Activated CD4-positive, alpha-beta T cell treated with anti-CD3 and anti-CD28 coated beads, Interleukin-2, amount 50 U/mL, for 24 hours (primary cell): ENCODE measurements around the gene MITF.

Experiments
- DNase-seq, 2 donors: peaks; one replicate each; pipeline ENCODE4 v3.0.0-alpha.2; 2020; ENCODE audit warnings: low read depth in 1 of 2, low spot score in 1 of 2

Gene MITF

DNA sequence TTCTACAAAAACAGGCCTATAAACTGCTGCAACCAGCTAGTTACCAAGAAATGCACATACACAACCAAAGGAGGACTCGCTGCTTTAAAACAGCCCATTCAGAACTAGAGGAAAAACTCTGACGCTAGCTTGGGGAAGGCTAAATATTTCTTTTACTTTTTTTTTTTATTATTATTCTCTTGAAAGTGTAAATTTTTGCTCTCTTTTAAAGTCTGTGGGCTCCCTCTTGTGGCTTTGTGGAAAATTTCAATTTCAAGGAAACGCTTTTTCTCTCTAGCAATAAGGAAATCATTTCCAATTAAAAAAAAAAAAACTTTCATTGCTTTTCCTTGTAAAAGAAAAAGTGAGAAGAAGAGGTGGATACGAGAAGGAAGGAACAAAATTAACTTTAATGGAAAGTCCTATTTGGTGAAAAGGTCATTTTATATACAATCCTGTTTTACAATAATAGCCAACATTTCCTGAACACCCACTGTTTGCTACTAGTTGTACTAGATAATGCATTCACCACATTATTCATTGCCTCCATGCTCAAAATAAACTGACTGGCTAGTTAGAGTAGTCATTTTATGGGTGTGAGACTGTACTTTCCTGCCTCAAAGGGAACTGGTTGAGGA lies 209.1 kb downstream of the MITF start:
- no peak for DNase-seq

DNA sequence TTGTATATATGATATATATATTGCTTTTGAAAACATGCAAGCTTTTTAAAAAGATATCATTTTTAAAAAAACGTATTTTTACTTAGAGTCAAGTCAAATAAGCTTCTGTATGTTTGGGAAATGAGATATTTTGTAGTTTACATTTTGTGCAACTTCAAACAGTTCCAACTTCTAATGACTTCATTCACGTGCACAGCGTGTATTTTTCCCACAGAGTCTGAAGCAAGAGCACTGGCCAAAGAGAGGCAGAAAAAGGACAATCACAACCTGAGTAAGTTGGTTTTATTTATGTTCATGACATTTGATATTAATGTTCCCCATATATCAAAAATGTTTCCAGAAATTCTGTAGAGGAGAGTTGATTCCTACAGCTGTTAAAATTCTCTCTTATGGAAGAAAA lies 212.4 kb downstream of the MITF start:
- DNase-seq: no peak

DNA sequence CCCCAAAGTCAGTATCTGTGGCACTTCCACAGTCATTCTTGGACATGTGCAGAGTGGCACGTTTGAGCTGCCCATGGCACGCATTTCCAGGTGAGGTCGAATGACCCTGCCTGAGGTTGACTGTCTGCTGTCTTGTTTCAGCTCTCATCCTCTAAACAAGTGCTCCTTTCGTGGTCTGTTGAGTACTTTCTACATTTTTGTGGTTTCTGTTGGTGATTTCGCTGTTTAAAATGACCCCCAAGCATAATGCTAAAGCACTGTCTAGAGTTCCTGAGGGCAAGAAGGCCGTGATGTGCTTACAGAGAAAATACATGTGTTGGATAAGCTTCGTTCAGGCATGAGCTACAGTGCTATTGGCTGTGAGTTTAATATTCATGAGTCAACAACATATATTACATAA lies 220.3 kb downstream of the MITF start:
- DNase-seq: no peak

DNA sequence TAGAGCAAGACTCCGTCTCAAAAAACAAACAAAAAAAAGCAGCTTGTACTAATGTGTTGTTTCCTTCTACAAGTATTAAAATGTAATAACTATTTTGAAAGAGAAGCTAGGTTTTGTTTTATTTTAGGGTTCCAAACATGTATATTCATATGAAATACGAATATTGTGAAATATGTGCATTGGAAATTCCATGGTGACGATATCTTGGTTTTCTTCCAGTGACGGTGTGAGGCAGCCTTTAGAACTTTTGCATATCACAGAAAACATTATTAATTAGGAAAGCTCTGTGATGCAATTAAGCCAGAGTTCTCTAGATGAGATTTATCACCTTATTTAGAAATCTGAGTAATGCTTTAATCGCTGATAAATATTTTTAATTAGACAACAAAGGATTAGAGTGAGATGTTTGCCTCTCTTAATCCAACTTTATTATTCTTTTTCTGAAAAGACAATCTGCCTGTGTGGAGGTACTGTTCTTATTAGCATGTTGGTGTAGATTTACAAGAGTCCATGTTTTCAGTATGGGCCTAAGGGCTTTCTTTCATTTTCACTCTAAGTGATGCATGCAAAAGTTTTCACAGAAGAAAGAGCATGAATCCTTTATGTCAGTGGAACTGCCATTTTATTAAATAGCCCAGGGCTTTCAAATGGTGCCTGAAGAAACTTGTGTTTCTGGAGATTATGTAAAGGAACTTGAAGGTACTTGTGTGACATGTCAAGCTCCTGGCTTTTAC lies 222.6 kb downstream of the MITF start:
- DNase-seq: no peak

DNA sequence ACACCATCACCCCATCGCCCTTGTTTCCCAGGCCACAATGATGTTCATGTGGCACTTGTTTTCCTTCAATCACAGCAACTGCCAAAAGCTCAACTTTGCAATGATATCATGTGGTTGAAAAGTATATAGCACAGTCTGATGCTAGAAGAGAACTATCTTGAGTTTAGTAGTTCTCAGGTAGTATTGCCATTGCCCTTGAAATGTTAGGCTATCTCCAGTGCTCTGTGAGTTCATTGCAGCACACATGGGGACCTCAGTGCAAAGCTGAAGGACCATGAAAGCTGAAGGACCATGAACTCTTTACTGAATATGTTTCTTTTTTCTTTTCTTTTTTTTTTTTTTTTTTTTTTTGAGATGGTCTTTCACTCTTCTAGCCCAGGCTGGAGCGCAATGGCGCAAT lies 224.4 kb downstream of the MITF start:
- no peak for DNase-seq

DNA sequence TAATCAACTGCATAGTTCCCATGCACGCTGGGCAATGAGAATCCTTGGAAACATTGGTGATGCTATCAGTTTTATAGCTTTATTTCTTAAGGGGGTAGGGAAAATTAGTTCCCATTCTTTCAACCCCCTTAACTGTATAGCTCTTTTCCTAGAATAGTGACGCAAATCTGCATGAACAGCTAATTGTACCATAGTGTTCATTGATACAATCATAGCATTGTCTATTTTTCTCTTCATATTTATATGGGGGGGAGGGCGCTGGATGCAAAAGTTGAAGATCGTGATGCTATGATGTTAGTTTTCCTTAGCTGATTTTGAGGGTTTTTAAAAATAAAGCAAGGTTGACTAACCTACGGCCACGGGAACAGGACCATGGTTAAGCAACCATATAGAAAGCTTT lies 227.9 kb downstream of the MITF start:
- no peak for DNase-seq

DNA sequence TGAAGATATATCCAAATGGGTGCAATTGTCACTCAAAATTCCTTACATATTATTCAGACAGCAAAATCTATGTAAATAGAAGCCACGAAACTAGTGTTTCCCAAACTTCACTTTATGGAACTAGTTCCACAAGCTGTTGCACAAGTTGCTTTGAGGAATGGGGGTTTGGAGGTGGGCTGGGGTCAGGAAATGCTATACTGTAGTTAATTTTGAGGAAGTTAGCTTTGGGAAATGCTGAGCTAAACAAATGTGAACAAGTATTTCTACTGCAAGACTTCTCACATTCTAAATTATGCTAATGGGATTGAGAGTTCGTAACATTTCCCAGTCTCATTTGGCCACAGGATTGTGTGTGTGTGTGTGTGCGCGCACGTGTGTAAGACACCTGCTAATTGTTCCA lies 231.6 kb downstream of the MITF start:
- no peak for DNase-seq

DNA sequence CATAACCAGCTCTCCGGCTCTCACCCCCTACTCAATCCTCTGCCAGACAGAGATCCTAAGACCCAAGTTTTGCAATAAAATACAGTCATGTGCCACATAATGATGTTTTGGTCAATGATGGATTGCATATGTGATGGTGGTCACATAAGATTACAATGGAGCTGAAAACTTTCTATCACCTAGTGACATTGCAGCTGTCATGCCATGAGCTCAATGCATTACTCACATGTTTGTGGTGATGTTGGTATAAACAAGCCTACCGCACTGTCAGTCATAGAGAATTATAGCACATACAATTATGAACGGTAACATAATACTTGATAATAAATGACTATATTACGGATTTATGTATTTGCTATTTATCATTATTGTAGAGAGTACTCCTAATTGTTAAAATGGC lies 233.4 kb downstream of the MITF start:
- no peak for DNase-seq

DNA sequence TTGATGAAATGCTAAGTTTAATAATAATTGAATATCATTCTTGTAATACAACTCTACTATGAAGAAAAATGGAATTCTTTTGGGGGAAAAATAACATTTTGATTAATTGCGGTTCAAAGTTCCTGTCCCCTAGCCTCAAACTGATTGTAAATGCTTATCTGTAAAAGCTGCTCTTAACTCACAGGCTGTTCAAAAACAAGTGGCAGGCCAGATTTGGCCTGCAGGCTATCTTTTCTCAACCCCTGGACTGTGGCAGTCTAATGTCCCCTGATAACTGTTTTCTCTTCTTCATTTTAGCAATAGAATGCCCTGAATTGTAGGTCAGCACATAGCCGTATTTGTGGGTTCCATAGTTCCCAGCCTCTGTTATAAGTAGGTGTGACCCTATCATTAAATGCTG lies 236.8 kb downstream of the MITF start:
- DNase-seq: no peak

DNA sequence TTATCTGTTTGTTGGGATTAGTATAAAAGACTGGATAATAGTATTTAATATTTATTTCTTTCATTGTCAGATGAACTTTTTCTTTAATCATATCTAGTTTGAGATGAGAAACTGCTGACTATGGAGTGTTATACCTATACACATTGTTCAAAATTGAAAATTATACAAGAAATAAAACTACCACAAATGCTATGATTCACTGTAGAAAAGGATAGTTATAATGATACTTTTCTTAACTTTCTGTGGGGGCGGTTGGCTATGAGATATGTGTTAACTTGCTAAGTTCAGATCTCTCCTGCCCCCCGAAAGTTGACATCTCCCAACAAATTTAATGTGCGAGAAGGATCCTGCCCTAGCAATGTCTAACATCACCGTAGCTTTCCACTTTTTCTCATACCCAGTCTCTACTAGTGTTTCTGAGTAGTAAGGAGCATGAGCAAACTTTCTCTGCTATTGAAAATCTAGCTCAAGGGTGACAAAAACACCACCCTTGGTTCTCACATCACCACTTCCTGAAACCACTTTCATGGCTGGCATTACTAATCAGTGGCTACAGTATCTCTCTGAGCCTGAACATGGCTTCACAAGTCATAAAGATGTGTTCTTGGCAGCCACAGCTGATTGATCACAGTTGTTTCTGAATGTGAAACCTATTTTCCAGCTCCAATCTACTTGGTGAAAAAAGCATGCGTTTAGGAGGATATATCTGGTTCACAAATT lies 244.4 kb downstream of the MITF start:
- no peak for DNase-seq

DNA sequence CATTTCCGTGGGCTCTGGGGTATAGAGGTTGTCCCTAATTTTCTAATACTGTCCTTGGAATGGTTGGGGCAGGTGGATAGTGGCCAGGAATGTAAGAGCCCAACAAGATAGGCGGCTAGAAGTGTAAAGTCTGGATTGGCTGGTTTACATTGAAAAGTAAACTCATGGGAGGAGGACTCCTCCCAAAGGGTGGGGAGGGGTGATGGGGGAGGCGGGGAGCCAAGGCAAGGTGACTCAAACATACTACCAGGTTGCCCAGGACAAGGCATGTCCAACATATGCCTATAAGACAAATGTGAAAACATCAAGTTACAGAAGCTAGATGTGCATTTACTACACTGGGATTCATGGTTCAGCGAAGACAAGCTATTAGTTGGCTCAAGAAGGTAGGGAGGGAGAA lies 246.0 kb downstream of the MITF start:
- no peak for DNase-seq

DNA sequence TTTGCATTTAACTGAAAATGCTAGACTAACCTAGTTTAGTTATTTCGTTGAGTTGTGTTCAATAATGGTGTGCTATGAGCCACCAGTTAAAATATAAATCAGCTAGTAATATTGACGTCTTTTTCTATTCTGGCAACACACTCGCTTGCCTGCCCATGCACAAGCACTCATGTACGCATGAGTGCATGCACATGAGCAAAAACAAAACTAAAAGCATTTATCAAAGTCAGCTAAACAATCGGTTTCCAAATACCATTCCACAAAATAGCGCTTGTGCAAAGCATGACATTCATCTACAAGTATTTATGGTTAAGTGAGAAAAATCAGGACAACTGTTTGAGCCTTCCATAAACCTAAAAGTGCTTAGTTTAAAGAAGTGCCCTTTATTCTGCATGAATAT lies 247.2 kb downstream of the MITF start:
- no peak for DNase-seq

DNA sequence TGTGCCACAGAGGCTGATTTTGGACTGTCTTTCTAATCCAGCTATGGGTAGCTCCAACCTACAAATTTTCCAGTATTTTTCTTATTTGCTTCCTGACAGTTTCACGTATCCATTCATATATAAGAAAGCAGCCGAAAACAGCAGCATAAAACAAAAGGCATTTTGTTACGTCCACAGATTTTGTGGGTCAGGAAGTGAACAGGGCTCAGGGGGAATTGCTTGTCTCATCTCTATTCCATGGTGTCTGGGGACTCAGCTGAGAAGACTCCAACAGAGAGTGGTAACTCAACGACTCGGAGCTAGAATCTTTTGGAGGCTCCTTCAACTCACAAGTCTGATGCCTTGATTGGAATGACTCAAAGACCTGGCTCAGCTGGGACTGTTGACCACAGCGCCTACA lies 248.6 kb downstream of the MITF start:
- DNase-seq: no peak

DNA sequence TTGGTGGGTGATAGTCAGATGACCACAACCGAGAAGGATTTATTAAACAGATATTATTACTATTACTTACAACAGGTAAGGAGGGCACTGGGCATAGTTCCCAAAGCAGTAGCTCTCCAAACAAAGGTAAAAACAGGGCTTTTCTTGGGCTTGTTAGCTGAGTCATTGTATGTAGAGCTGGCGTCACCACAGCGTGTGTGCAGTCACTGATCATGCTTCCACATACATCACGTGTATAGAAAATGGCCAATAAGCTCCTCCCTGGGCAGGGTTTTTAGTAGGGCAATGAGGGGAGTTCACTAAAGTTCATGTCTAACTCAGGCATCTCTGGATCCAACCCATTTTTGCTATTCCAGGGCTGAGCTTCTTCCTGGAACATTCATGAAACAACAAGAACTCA lies 254.5 kb downstream of the MITF start:
- DNase-seq: no peak

DNA sequence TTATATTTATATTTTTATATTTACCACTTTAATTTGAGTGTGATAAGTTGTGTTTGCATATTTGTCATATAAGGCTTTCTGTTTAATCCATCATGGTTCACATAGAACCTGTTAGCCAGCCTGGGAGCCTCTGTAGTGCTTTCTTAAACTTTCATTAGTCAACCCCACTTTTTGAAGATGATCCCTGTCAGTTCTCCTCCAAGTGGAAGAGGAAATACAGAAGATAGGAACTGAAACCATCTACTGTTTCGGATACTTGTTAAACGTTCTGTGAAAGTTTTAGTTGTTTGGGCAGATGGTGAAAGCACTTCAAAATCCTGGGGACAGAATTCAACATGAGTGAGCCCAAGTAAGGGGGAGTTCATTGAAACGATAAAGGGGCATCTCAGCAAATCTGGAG lies 255.7 kb downstream of the MITF start:
- DNase-seq: no peak

DNA sequence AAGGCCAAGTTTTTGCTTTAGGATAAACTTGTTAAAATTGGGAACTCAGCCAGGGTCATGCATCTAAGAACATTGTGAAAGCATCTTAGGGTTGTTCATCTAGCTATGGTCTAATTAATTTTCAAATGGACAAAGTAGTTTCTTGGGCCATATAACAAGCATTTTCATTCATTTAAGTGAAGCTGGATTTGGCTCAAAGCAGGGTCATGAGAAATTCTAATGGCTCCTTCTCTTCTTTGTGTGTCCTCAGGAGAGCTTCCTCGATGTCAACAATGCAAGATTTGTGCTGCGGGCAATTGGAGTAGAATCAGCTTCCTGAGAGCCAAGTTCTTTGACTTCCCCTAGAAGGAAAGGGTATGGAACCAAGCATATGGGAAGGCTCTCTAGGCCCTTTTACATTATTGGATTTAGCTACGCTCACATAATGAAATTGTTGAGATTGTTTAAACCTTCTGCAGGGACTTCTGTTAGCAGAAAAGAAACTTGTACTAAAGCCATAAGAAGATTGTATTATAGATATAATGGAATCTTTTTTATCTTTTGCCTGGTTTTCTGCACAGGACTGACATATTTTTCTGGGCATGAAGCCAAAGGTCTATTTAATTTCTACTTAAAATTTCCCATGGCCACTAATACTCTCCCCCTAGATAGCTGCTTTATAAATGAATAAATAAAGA lies 258.5 kb downstream of the MITF start:
- DNase-seq: no peak

DNA sequence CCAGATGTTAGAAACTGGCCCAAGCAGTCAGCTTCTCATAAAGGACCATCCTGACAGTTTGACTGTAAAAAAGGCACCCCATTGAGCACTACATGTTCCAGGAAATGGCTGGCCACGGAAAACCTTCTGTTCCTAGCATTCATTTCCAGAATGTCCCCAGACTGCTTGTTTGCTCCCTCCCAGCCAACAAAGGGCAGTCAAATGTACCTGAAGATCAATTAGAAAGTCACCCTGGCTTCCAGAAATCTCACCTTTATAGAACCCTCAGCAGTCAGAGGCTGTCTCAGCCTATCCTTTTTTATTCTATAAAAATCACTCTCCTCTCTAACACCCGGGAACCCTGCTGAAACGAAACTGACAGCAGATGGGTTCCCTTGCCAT lies 259.5 kb downstream of the MITF start:
- DNase-seq: no peak

DNA sequence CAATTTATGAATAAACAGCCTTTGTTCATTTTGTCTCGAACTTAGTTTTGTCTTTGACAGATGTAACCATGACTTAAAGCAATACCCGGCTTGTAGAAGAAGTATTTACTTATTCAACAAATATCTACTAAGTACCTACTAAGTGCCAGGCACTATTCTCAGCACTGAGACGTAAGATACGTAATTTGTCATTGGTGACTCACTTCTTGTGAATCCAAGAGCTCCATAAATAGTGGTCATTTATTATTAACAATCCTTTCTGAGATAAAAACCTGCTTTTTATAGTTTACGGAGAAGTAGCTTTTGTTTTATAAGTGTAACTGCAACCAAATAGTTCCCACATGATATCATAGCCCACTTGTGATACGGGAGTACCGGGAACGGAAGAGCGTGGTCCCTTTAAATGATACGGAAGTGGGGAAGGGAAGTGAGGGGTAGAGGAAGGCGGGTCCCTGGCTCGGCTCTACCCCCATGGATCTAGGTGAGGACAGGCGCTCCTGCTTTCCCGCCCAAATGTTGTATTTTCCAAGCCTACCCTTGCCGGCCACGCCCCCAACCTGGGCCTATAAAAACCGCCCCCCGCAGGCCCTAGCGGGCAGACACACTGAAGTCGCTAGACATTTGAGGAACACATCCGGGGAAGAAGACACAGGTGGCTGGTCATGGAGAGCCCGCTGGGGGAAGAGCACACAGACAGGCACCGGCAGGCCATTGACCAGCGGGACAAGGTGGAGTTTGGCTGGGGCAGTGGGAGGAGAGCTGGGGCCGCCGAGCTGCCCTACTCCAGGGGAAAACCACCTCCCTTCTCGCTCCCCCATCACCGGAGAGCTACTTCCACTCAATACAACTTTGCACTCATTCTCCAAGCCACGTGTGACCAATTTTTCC lies 260.1 kb downstream of the MITF start, which contains the start of gene SAMMSON:
SAMMSON (plus strand) TSS at position 594 of the 888 bp plus-strand sequence.
- DNase-seq: no peak

DNA sequence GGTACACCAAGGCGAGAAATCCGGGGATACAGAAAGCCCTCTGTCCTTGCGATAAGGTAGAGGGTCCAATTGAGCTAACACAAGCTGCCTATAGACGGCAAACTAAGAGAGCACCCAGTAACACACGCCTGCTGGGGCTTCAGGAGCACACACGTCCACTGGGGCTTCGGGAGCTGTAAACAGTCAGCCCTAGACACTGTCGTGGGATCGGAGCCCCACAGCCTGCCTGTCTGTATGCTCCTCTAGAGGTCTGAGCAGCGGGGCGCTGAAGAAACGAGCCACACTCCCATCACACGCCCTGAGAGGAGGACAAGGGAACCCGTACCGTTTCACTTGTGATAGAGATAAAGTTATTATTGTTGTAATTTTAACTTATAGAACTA lies 260.8 kb downstream of the MITF start:
- DNase-seq: no peak

DNA sequence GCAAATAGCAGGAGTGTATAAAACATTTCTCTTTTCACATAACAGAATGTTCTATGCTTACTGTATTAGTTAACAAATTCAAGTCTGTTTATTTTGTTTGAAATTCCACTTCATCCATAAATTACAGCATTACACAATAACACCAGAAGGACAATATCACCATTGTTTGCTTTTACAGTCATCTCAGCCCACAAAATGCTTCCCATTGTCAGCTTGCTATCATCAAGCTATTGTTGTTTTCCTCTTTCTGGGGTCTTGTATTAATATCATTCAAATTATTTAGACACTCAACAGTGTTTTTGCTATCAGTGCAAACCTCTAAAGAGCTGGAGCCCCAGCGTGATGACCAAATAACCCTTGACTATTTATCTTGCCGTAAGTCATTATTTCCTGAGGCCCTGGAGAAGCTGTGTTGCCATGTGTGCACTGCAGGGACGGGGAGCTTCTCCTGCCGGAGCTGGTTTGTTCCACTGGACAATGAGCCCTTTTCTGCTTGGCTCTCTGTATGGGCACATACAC lies 261.4 kb downstream of the MITF start:
- DNase-seq: no peak

DNA sequence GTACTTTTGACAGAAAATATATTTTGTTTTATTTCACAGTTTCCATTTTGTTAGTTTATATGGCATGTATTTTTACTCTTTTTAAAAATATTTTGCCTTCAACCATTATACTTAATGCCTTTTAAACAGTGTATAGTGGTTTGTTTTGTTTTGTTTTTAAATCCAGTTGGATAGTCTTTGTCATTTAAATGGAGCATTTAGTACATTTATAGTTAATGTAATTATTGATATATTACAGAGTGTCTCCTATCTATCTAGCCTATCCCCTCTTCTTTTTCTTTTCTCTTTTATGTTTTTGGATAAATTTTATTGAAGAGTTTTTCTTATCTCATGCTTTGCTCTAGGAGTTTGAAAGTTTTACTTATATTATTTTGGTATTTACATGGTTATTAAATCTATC lies 263.9 kb downstream of the MITF start:
- no peak for DNase-seq
